GM12872 (cell line): ENCODE results near the gene DDX6.

Experiments used
- CTCF ChIP-seq: IDR thresholded peaks from 3 replicates; pipeline ENCODE4 v1.5.1; 2011; ENCODE audit warnings: low read depth, mild to moderate bottlenecking, low read length, moderate library complexity; ENCODE audit not compliant: insufficient read depth

DDX6 gene

GRCh38 chr11:118799372-118799771, 8.4 kb upstream of the DDX6 start:
- TF ChIP-seq CTCF, result no peak

GRCh38 chr11:118797510-118797909, 6.5 kb upstream of the DDX6 start:
- TF ChIP-seq CTCF, result no peak

GRCh38 chr11:118792570-118793124, 1.7 kb upstream of the DDX6 start:
- TF ChIP-seq CTCF, result no peak

- TF ChIP-seq CTCF, result no peak
Observed at GRCh38 chr11:118791961-118792569, 1.1 kb upstream of the DDX6 start.

GRCh38 chr11:118790357-118791110, 430 bp downstream of the DDX6 start:
- TF ChIP-seq CTCF, result peak; percentile 65

- TF ChIP-seq CTCF, result no peak
Observed at GRCh38 chr11:118789501-118790356, 1.2 kb downstream of the DDX6 start.

- TF ChIP-seq CTCF, result no peak
Observed at GRCh38 chr11:118786657-118787056, 4.3 kb downstream of the DDX6 start.
